DMS79 (cell line): ENCODE measurements around the gene PPP1R13B.
"Not testable (repeated sequence)": the region's sequence is repeated elsewhere in the genome, so short reads cannot be mapped to it uniquely, and the experiment has no call there.

ENCODE experiments used
- DNase-seq: peaks from one replicate; lab custom pipeline; 2025; lab: John Stamatoyannopoulos, UW

PPP1R13B gene

GRCh38 chr14:103858063-103858781, 10.8 kb upstream of the PPP1R13B start:
- no peak for DNase-seq

GRCh38 chr14:103857256-103857655, 9.9 kb upstream of the PPP1R13B start:
- no peak for DNase-seq

GRCh38 chr14:103856607-103857006, 9.2 kb upstream of the PPP1R13B start:
- no peak for DNase-seq

GRCh38 chr14:103856105-103856504, 8.7 kb upstream of the PPP1R13B start:
- no peak for DNase-seq

- DNase-seq, result no peak
Observed at GRCh38 chr14:103855734-103856095, 8.3 kb upstream of the PPP1R13B start.

GRCh38 chr14:103854822-103855733, 7.7 kb upstream of the PPP1R13B start:
- peak; percentile 100 for DNase-seq

- no peak for DNase-seq
Observed at GRCh38 chr14:103854017-103854808, 6.8 kb upstream of the PPP1R13B start.

GRCh38 chr14:103849151-103849886, 1.9 kb upstream of the PPP1R13B start:
- no peak for DNase-seq

GRCh38 chr14:103848175-103849077, 1.1 kb upstream of the PPP1R13B start:
- DNase-seq, result peak; percentile 54

- DNase-seq, result peak; percentile 27
Observed at GRCh38 chr14:103846543-103847450, 578 bp downstream of the PPP1R13B start.

GRCh38 chr14:103846097-103846496, 1.3 kb downstream of the PPP1R13B start:
- no peak for DNase-seq

GRCh38 chr14:103845327-103845726, 2.0 kb downstream of the PPP1R13B start:
- DNase-seq, result no peak

- DNase-seq, result not testable (repeated sequence)
Observed at GRCh38 chr14:103841265-103841664, 6.1 kb downstream of the PPP1R13B start.

GRCh38 chr14:103840014-103840413, 7.4 kb downstream of the PPP1R13B start:
- DNase-seq, result no peak

- no peak for DNase-seq
Observed at GRCh38 chr14:103839579-103839978, 7.8 kb downstream of the PPP1R13B start.

- no peak for DNase-seq
Observed at GRCh38 chr14:103838117-103838516, 9.3 kb downstream of the PPP1R13B start.

- no peak for DNase-seq
Observed at GRCh38 chr14:103836976-103837725, 10.2 kb downstream of the PPP1R13B start.

GRCh38 chr14:103834956-103835355, 12.4 kb downstream of the PPP1R13B start:
- DNase-seq, result no peak

- DNase-seq, result no peak
Observed at GRCh38 chr14:103833711-103834110, 13.7 kb downstream of the PPP1R13B start.
